Gastroesophageal sphincter (tissue), 4 donors: ENCODE results near the gene ARSH. TPM values are rescaled to one million over a fixed set of nuclear protein-coding genes. Genes with fewer than 3 reads are reported as not detected.
A peak's percentile ranks its signal among the peaks of the same experiment; 100 is the strongest.

Source experiments
- ATAC-seq: fragments of 150-250 bp; one replicate; pipeline ENCODE4 v1.9.1; 2016; ENCODE audit warnings: mild to moderate bottlenecking, moderate library complexity
- H3K27ac ChIP-seq, 4 donors: fragments of 200-600 bp; sonication (generic) in 3 of 4; 1 replicate in 3 of 4; 2 replicates in 1 of 4; pipeline ENCODE4 v1.5.1; 2016 to 2019
- H3K27me3 ChIP-seq: fragments of 200-600 bp; sonication (generic); one replicate; pipeline ENCODE4 v1.5.1; 2019
- H3K36me3 ChIP-seq, 2 donors: fragments of 200-600 bp; sonication (generic); one replicate each; pipeline ENCODE4 v1.5.1; 2019; ENCODE audit warnings: control low read depth in 1 of 2
- H3K4me1 ChIP-seq, 3 donors: fragments of 200-600 bp; sonication (generic); 1 replicate in 2 of 3; 2 replicates in 1 of 3; pipeline ENCODE4 v1.5.1; 2016 to 2019; ENCODE audit warnings: control low read depth in 2 of 3
- H3K4me3 ChIP-seq, 2 donors: fragments of 200-600 bp; sonication (generic); one replicate each; pipeline ENCODE4 v1.5.1; 2019; ENCODE audit warnings: mild to moderate bottlenecking in 1 of 2, moderate library complexity in 1 of 2
- H3K9me3 ChIP-seq, 3 donors: fragments of 200-600 bp; sonication (generic); one replicate each; pipeline ENCODE4 v1.5.1; 2017 to 2019; ENCODE audit warnings: control low read depth in 2 of 3
- EP300 ChIP-seq: sonication (generic); formaldehyde crosslinking; IDR thresholded peaks from one replicate; pipeline ENCODE4 v1.6.1; 2017; ENCODE audit warnings: antibody characterized with exemption, mild to moderate bottlenecking
- POLR2A ChIP-seq, 2 donors: fragments of 450-650 bp; IDR thresholded peaks; one replicate each; pipeline ENCODE4 v1.6.1; 2017; ENCODE audit warnings: antibody characterized with exemption in 2 of 2, mild to moderate bottlenecking in 2 of 2, moderate library complexity in 1 of 2
- POLR2AphosphoS5 ChIP-seq: sonication (generic); formaldehyde crosslinking; IDR thresholded peaks from one replicate; pipeline ENCODE4 v1.6.1; 2017; ENCODE audit warnings: antibody characterized with exemption
- WGBS, 2 donors: methylation state at CpG; one replicate each; pipeline ENCODE4 v1.1.5; 2018; ENCODE audit warnings: low coverage in 1 of 2; 5-methylcytosine and 5-hydroxymethylcytosine counted together
- total RNA-seq, 4 donors: library from RNA; depleted of rRNA; stranded (reverse); fragments of >200 nt; gene quantifications; one replicate each; pipeline ENCODE4 v1.1.0, GENCODE V29; 2016
- TF ChIP-seq, protein P1 (sequence below), 4 experiments: fragments of 200-600 bp in 2 of 4; fragments of 450-650 bp in 2 of 4; sonication (generic) in 1 of 4; IDR thresholded peaks; one replicate each; pipeline ENCODE4 v1.5.1; 2017 to 2019; ENCODE audit warnings: antibody characterized with exemption in 4 of 4, mild to moderate bottlenecking in 2 of 4, moderate library complexity in 2 of 4

ARSH gene
- total RNA-seq, 4 donors from 2014 or later, result 0.42 TPM; not detected in 3

DNA sequence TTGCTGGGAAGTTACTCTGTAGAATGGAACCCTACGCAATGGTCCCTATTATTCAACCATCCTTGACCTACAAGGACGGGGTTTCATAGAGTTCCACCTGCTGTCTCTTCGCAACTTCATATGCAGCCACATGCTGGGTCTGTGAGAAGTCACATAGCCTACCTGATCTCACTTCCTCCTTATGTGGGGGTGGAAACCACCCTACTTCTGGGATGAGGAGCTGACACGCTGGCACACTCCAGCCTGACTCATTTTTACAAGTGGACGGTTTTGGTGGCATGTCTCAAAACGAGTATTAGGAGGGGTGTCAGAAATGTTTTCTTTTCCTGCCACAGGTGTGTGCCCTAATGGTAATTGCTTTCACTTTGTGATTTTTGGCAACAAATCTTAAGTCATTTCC is 40.4 kb upstream of the ARSH start:
- ATAC-seq, result no peak
- Histone ChIP-seq H3K9me3 (no peaks in the 10 kb centered on the region), H3K4me1 (no peaks in the 10 kb centered on the region), H3K36me3 (no peaks in the 10 kb centered on the region), H3K27me3 (no peaks in the 10 kb centered on the region), H3K27ac (no peak overlapping the region), H3K4me3 (no peak overlapping the region)
- 61 to 71% methylated on average over 3 to 4 of the region's 6 CpGs for WGBS, 2 donors
- TF ChIP-seq POLR2AphosphoS5, result no peak
- no peak for TF ChIP-seq EP300
- TF ChIP-seq, protein P1, sequence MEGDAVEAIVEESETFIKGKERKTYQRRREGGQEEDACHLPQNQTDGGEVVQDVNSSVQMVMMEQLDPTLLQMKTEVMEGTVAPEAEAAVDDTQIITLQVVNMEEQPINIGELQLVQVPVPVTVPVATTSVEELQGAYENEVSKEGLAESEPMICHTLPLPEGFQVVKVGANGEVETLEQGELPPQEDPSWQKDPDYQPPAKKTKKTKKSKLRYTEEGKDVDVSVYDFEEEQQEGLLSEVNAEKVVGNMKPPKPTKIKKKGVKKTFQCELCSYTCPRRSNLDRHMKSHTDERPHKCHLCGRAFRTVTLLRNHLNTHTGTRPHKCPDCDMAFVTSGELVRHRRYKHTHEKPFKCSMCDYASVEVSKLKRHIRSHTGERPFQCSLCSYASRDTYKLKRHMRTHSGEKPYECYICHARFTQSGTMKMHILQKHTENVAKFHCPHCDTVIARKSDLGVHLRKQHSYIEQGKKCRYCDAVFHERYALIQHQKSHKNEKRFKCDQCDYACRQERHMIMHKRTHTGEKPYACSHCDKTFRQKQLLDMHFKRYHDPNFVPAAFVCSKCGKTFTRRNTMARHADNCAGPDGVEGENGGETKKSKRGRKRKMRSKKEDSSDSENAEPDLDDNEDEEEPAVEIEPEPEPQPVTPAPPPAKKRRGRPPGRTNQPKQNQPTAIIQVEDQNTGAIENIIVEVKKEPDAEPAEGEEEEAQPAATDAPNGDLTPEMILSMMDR (IDR thresholded peaks at IDR 0.05), result no peak
- no peak for TF ChIP-seq POLR2A (IDR thresholded peaks at IDR 0.05)

DNA sequence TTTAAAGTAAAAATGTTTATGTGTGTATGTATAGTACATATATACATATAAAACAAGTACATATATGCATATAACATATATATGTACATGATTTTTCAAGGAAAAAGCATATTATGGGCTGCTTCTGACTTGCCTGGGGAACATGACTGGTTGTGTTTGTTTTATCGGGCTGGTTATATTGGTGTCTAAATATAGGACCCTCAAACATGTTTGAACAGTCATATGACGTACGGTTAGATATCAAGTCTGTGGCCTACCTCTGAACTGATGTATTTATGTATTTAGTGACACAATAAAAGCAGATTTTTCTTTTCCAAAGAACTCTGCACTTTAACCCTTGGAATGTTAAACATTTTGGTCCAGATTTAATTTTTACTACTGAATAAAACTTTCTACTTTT is 39.3 kb upstream of the ARSH start:
- no peaks in the 10 kb centered on the region for H3K36me3 ChIP-seq
- H3K27ac ChIP-seq, result no peak overlapping the region
- no peaks in the 10 kb centered on the region for H3K27me3 ChIP-seq
- WGBS, 2 donors, result 45 to 78% methylated on average over 3 of the region's 3 CpGs
- TF ChIP-seq, protein P1 (IDR thresholded peaks at IDR 0.05), result no peak
- TF ChIP-seq EP300 (no peak), POLR2A (IDR thresholded peaks at IDR 0.05) (no peak), POLR2AphosphoS5 (no peak)
- no peaks in the 10 kb centered on the region for H3K4me1 ChIP-seq
- no peak for ATAC-seq
- H3K9me3 ChIP-seq, result no peaks in the 10 kb centered on the region
- H3K4me3 ChIP-seq, result no peak overlapping the region

DNA sequence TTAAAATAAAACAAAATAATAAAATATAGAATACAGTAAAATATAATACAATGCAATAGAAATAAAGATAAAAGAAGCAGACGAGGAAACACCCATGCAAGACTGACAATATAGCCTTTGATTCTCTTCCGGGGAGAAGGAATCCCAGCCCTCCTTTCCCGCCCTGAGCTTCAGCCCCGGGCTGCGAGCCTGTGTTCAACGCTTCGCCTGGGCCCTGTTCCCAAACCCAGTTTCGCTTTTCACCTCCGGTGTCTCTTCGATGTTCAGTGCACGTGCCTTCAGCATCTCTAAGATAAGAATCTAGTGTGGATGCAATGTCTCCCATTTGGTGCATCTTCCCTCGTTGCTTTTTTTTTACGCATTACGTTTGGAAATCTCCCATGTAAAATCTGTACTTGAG is 38.8 kb upstream of the ARSH start:
- no peak for TF ChIP-seq POLR2AphosphoS5
- TF ChIP-seq, protein P1 (IDR thresholded peaks at IDR 0.05), result no peak
- TF ChIP-seq POLR2A (IDR thresholded peaks at IDR 0.05), result no peak
- TF ChIP-seq EP300, result no peak
- 78 to 87% methylated on average over 9 to 14 of the region's 14 CpGs for WGBS, 2 donors
- peak overlapping the region in 1 of 2 donors; percentile 23 for H3K4me3 ChIP-seq
- H3K36me3 ChIP-seq, result no peaks in the 10 kb centered on the region
- no peaks in the 10 kb centered on the region for H3K27me3 ChIP-seq
- ATAC-seq, result no peak
- no peak overlapping the region for H3K27ac ChIP-seq
- no peaks in the 10 kb centered on the region for H3K9me3 ChIP-seq
- H3K4me1 ChIP-seq, result no peaks in the 10 kb centered on the region

DNA sequence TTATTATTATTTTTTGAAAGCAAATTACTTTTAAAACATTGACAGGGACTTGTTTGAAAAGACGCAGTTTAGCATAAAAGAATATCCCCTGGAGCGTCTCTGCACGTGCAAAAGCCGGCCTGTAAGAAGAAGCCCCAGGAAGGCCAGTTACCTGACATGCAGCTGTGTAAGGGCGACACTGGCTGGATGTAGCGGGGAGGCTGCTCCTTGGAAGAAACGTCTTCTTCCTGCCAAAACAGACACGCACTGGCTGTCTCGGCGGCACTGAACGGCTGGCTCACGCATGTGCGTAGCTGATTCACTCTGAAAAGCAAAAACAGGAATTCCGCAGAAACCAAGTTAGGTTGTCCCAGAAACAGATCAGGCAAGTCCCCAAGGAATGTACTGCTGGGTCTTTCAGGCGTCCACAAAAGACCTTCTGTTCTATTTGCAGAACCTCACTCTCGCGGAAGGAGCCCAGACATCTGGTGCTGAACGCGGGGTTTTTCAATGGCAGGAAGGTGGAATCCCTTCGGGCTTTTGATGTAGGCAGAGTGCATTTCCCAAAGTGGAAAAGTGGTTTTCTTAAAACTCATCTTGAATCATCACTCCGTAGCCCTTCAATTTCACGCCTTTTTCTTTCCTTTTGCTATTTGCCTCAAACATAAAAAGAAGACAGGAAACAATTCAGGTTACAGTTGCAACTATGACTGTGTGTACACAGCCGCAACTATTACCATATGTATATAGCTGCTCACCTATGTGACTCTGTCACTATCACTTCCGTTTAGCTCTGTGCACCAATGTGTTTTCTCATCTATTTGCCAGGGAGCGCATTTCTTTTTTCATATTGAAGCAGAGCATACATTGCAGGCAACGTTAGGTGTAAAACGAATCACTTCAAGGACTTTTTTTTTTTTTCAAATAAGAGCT is 38.1 kb upstream of the ARSH start:
- H3K9me3 ChIP-seq, result no peaks in the 10 kb centered on the region
- peak overlapping the region in 1 of 2 donors; percentile 23 for H3K4me3 ChIP-seq
- H3K27me3 ChIP-seq, result no peaks in the 10 kb centered on the region
- TF ChIP-seq POLR2AphosphoS5 (no peak), EP300 (no peak), POLR2A (IDR thresholded peaks at IDR 0.05) (no peak)
- TF ChIP-seq, protein P1 (IDR thresholded peaks at IDR 0.05), result no peak
- no peak for ATAC-seq
- H3K27ac ChIP-seq, result no peak overlapping the region
- H3K36me3 ChIP-seq, result no peaks in the 10 kb centered on the region
- 46 to 54% methylated on average over 12 to 16 of the region's 27 CpGs for WGBS, 2 donors
- H3K4me1 ChIP-seq, result no peaks in the 10 kb centered on the region

DNA sequence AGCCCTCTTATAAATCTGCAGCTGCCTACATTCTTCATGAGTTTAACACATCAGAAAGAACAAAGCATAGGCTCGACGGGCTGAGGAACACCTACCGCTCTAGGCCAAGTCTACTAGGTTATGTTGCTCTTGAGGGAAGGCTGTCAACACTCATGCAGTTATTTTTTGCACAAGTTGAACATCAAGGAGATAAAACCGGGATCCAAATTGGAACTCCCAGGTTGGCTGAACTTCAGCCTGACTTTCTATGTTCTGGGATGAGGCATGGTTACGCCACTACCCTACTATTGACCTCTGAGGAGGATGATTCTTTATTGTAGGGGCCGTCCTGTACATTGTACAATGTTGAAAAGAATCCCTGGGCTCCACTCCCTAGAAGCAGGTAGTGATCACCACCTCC is 37.3 kb upstream of the ARSH start:
- Histone ChIP-seq H3K27me3 (no peaks in the 10 kb centered on the region), H3K4me1 (no peaks in the 10 kb centered on the region), H3K27ac (no peak overlapping the region), H3K9me3 (no peaks in the 10 kb centered on the region), H3K36me3 (no peaks in the 10 kb centered on the region), H3K4me3 (no peak overlapping the region)
- 82% methylated on average over 5 of the region's 6 CpGs; no CpG with 5 or more reads in 1 of the 2 donors for WGBS, 2 donors
- TF ChIP-seq, protein P1 (IDR thresholded peaks at IDR 0.05), result no peak
- TF ChIP-seq EP300, result no peak
- no peak for TF ChIP-seq POLR2A (IDR thresholded peaks at IDR 0.05)
- TF ChIP-seq POLR2AphosphoS5, result no peak
- ATAC-seq, result no peak
